Activated T-cell treated with anti-CD3 and anti-CD28 coated beads, Interleukin-2, amount 50 U/mL, for 4 hours (primary cell): ENCODE data around the gene TMEM215. TPM values are rescaled to one million over a fixed set of nuclear protein-coding genes. Genes with fewer than 3 reads are reported as not detected.
"Not testable (repeated sequence)": the region's sequence is repeated elsewhere in the genome, so short reads cannot be mapped to it uniquely, and the experiment has no call there.

ENCODE experiments used
- ATAC-seq, 2 donors: fragments of 200-7000 bp; cut with Tn5 transposase; one replicate each; pipeline ENCODE4 v1.10.0; 2021
- DNase-seq: peaks from one replicate; pipeline ENCODE4 v3.0.0-alpha.2; 2020
- H3K27me3 Mint-ChIP-seq: one replicate; pipeline ENCODE4 v1.8.0; 2021; ENCODE audit warnings: low read depth, mixed read lengths
- H3K36me3 Mint-ChIP-seq: one replicate; pipeline ENCODE4 v1.8.0; 2022; ENCODE audit warnings: mixed read lengths; ENCODE audit not compliant: insufficient read depth
- H3K4me1 Mint-ChIP-seq: one replicate; pipeline ENCODE4 v1.8.0; 2021; ENCODE audit warnings: low read depth, mixed read lengths
- H3K4me3 Mint-ChIP-seq: one replicate; pipeline ENCODE4 v1.8.0; 2021; ENCODE audit warnings: mild to moderate bottlenecking, moderate library complexity, mixed read lengths
- H3K9me3 Mint-ChIP-seq: one replicate; pipeline ENCODE4 v1.8.0; 2021; ENCODE audit warnings: mixed read lengths
- total RNA-seq, 3 donors: library from RNA; stranded (reverse); gene quantifications; one replicate each; pipeline ENCODE4 v1.2.1, GENCODE V29; 2021

TMEM215 gene, protein sequence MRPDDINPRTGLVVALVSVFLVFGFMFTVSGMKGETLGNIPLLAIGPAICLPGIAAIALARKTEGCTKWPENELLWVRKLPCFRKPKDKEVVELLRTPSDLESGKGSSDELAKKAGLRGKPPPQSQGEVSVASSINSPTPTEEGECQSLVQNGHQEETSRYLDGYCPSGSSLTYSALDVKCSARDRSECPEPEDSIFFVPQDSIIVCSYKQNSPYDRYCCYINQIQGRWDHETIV
- not detected for total RNA-seq

DNA sequence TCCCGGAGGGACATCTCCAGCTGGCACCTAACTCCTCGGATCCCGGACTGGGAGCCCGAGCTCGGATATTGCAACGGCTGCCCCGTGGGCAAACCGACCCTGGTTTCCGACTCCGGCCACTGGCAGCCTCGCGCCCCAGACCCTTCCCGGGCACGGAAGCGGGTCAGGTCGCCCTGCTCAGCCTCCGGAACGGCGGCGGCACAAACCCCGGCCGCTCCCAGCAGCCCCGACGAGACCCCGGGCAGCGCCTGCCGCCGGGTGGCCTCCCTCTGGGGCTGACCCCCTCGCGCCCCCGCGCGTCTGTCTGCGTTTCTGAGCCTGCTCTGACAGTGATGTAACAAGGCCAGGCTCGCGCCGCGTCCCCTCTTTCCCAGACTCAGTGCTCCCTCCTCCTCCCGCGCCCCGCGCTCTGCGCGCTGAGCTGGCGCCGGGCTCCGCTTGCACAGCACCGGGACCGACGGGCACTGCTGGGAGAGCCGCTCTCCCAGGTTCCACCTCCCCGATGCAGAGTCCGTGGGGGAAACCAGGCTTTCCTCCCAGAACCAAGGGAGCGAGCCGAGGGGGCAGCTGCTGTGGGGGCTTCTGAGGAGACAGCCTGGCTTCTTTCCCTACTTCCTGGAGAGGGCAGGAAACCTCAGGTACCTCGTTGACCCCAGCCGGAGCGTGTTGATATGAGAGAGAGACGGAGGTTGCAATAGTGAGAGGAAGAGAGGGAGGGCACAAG, at the start of gene TMEM215:
TSS of gene TMEM215 (plus strand) at position 373 of the 724 bp plus-strand sequence. CDS start 644 bp downstream, outside the sequence.
- Mint-ChIP-seq H3K27me3 (peaks cover 52% of the 10 kb centered on the region), H3K36me3 (no peaks in the 10 kb centered on the region), H3K4me1 (no peaks in the 10 kb centered on the region), H3K4me3 (no peak within 1 kb of the TSS), H3K9me3 (no peaks in the 10 kb centered on the region)
- DNase-seq (no peak), ATAC-seq (no peak)

DNA sequence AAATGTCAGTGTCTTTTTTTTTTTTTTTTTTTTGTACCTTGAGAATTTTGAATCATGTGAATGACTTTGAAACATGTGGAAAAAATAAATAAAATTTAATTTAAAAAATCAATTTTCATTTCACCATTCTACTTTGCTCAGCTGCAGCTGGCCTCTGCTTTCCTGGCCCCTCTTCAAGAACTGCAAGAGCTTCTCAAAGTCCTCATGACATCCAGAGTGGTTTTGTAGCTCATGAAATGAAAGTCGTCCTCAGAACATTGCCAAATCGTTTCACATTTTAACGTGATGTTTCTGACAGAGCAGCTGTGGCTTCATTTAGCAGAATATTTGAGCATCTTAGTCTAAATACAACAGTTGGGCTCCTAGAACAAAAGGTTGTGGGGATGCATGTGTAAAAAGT, 47.9 kb upstream of the TMEM215 start:
- H3K9me3 Mint-ChIP-seq = no peaks in the 10 kb centered on the region
- H3K36me3 Mint-ChIP-seq = no peaks in the 10 kb centered on the region
- H3K4me1 Mint-ChIP-seq = no peaks in the 10 kb centered on the region
- H3K4me3 Mint-ChIP-seq = no peak overlapping the region
- ATAC-seq (no peak), DNase-seq (no peak)
- H3K27me3 Mint-ChIP-seq = no peaks in the 10 kb centered on the region

DNA sequence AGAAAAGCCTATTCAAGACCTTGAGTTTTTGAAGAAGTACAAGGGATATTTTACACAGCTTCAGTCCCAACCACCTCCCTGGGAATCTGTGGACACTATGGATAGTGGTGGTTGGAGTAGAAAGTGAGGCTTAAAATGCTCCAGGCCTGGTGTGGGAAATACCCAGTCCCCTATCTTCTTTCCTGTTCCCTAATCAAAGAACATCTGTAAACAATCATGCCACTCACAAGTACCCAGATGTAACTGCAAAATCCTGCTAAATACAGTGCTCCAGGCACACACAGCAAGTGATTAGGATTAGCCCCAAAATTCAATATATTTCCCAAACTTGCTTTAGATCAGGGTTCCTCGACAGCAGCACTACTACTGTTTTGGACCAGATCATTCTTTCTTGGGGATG, 46.0 kb upstream of the TMEM215 start:
- DNase-seq (no peak), ATAC-seq (no peak)
- Mint-ChIP-seq H3K27me3 (no peaks in the 10 kb centered on the region), H3K9me3 (no peaks in the 10 kb centered on the region), H3K4me1 (no peaks in the 10 kb centered on the region), H3K4me3 (no peak overlapping the region), H3K36me3 (no peaks in the 10 kb centered on the region)

DNA sequence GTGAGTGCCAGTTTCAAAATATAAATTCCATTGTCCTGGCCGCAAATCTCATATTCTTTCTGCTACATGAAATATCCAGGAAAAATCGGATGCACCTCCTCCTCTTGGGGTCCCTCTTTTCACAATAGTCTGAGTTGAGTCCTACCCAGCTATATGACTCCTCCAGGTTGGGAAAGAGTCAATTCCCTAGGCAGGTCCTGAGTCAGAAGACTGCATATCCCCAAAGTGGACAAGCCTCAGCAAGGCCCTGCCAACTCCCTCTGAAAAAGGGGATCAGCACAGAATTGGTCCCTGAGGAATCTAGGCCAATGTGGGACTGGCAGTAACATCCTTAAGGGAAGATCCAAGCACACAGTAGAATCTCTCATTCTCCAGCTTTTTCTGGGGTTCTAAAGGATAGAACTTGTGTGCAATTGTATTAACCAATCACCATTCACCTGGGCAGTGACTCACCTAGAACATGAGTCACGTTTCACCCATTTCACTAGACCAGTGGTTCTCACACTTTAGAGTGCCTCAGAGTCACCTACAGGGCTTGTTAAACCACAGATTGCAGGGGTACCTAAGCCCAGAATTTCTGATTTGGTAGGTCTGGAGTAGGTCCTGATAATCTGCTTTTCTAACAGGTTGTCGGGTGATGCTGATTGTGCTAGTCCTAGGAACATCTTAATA, 44.7 kb upstream of the TMEM215 start:
- Mint-ChIP-seq H3K4me1 (no peaks in the 10 kb centered on the region), H3K27me3 (peaks cover 2% of the 10 kb centered on the region), H3K36me3 (no peaks in the 10 kb centered on the region), H3K4me3 (no peak overlapping the region), H3K9me3 (peaks cover 5% of the 10 kb centered on the region)
- no peak for ATAC-seq
- DNase-seq = no peak

DNA sequence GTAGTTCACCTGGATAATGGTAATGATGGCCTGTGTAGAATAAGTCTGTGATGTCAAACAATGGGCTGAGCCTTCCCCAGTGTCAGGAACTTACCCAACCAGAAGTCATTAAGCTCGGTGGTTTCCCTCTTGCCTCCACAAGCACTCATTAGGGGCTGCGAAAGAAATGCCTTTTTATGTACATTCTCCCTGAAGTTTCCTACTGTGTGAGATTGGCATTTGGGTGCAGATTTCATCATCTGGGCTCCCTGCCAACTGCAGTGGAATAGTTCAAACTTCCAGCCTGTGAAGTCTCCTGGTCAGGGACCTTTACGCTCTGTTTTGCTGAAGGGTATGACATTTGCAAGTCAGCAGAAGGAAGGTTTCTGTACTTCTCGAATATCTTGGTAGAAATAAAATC, 41.6 kb upstream of the TMEM215 start:
- Mint-ChIP-seq H3K27me3 (peaks cover 2% of the 10 kb centered on the region), H3K36me3 (no peaks in the 10 kb centered on the region), H3K4me3 (no peak overlapping the region), H3K4me1 (no peaks in the 10 kb centered on the region), H3K9me3 (peaks cover 5% of the 10 kb centered on the region)
- ATAC-seq (no peak), DNase-seq (no peak)

DNA sequence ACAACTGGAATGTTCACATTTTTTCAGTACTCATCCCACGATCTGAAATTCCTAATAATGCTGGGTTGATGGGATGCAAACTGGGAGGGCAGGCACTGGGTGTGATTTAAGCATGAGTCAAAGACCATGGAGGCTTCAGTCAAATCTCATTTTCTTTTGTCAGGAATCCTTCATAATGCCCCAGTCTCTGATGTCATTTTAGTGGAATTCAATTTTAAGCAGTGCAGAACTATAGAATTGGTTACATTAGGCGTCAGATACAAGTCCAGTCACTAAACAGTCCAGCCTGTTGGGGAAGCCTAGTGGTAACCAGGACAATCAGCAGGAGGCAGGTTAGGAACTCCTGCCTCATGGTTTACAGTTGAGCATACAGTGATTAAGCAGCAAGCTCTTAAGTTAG, 41.0 kb upstream of the TMEM215 start:
- ATAC-seq (no peak), DNase-seq (no peak)
- Mint-ChIP-seq H3K36me3 (no peaks in the 10 kb centered on the region), H3K4me3 (no peak overlapping the region), H3K9me3 (peaks cover 5% of the 10 kb centered on the region), H3K27me3 (peaks cover 2% of the 10 kb centered on the region), H3K4me1 (no peaks in the 10 kb centered on the region)

DNA sequence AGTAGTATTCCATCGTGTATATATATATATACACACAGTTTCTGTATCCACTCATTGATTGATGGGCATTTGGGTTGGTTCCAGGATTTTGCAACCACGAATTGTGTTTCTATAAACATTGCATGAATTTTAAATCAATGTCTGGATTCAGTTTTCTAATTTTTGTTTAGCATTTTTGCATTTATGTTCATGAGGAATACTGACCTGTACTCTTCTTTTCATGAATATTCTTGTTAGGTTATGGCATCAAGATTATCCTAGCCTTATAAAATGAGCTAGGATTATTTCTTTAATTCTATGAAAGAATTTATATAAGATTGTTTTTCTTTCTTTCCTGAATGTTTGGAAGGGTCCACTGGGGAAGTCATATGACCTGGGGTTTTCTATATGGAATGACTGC, 35.3 kb upstream of the TMEM215 start:
- H3K36me3 Mint-ChIP-seq = no peaks in the 10 kb centered on the region
- no peaks in the 10 kb centered on the region for H3K4me1 Mint-ChIP-seq
- peaks cover 5% of the 10 kb centered on the region for H3K9me3 Mint-ChIP-seq
- ATAC-seq = no peak
- DNase-seq = no peak
- peaks cover 5% of the 10 kb centered on the region for H3K27me3 Mint-ChIP-seq
- no peak overlapping the region for H3K4me3 Mint-ChIP-seq

DNA sequence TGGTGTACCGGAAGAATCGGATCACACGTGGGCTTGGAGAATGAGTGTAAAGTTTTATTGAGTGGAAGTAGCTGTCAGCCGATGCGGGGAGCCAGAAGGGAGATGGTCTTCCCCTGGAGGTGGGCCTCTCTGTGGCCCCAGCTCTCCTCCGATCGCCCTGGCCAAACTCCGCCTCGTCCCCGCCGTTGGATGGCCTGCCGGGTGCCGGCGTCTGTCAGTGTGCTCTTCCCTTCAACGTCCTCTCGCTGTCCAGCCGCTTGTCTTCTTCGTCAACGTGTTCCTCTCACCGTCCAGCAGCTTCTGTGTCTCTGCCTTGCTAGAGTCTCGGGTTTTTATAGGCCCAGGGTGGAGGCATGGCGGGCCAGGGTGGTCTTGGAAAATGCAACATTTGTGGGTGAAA, 27.6 kb upstream of the TMEM215 start:
- no peak overlapping the region for H3K4me3 Mint-ChIP-seq
- H3K36me3 Mint-ChIP-seq = no peaks in the 10 kb centered on the region
- H3K27me3 Mint-ChIP-seq = peaks cover 2% of the 10 kb centered on the region
- DNase-seq (no peak), ATAC-seq (no peak)
- H3K4me1 Mint-ChIP-seq = no peaks in the 10 kb centered on the region
- H3K9me3 Mint-ChIP-seq = no peaks in the 10 kb centered on the region

DNA sequence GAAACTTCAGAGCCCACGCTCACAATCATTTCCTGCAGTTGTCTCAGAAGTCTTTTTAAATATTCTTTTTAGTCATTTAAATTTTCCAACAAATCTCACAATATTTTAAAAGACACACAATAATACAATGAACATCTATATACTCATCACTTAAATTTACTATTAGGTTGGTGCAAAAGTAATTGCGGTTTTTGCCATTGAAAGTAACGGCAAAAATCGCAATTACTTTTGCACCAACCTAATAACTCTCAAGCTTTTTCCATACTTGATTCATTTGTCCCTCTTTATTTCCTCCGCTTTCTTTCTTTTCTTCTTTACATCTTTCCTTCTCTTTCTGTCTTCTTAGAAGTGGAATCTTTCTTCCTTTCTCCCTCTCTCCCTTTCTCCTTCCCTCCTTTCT, 19.2 kb upstream of the TMEM215 start:
- Mint-ChIP-seq H3K4me3 (no peak overlapping the region), H3K36me3 (no peaks in the 10 kb centered on the region), H3K9me3 (no peaks in the 10 kb centered on the region), H3K4me1 (no peaks in the 10 kb centered on the region), H3K27me3 (peaks cover 6% of the 10 kb centered on the region)
- ATAC-seq (no peak), DNase-seq (no peak)

DNA sequence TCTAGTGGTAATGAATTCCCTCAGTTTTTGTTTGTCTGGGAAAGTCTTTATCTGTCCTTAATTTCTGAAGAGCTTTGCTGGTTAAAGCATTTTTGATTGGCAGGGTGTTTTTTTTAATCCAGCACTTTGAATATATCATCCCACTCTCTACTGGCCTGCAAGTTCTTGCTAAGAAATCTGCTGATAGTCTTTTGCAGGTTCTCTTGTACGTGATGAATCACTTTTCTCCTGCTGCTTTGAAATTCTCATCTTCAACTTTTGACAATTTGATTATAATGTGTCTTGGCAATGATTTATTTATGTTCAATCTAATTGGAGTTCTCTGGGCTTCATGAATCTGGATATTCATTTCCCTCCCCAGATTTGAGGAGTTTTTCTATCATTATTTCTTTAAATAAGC, 8.1 kb upstream of the TMEM215 start:
- ATAC-seq (no peak), DNase-seq (no peak)
- H3K36me3 Mint-ChIP-seq = no peaks in the 10 kb centered on the region
- peaks cover 30% of the 10 kb centered on the region for H3K9me3 Mint-ChIP-seq
- H3K4me1 Mint-ChIP-seq = no peaks in the 10 kb centered on the region
- peaks cover 16% of the 10 kb centered on the region for H3K27me3 Mint-ChIP-seq
- no peak overlapping the region for H3K4me3 Mint-ChIP-seq

DNA sequence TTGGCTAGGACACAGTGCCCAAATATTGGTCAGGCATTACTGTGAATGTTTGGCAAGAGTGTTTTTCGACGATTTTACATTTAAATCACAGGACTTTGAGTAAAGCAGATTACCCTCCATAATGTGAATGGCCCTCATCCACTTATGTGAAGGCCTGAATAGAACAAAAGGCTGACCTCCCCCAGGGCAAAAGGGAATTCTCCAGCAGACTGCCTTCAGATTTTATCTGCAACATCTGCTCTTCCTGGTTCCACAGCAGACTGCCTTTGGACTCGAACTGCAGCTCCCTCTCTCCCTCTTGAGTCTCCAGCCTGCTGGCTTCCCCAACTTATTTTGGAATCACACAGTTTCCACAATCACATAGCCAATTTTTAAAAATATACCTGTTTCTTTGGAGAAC, 7.1 kb upstream of the TMEM215 start:
- H3K27me3 Mint-ChIP-seq = peaks cover 24% of the 10 kb centered on the region
- DNase-seq = no peak
- H3K4me1 Mint-ChIP-seq = no peaks in the 10 kb centered on the region
- ATAC-seq = no peak
- peaks cover 30% of the 10 kb centered on the region for H3K9me3 Mint-ChIP-seq
- H3K36me3 Mint-ChIP-seq = no peaks in the 10 kb centered on the region
- H3K4me3 Mint-ChIP-seq = no peak overlapping the region

DNA sequence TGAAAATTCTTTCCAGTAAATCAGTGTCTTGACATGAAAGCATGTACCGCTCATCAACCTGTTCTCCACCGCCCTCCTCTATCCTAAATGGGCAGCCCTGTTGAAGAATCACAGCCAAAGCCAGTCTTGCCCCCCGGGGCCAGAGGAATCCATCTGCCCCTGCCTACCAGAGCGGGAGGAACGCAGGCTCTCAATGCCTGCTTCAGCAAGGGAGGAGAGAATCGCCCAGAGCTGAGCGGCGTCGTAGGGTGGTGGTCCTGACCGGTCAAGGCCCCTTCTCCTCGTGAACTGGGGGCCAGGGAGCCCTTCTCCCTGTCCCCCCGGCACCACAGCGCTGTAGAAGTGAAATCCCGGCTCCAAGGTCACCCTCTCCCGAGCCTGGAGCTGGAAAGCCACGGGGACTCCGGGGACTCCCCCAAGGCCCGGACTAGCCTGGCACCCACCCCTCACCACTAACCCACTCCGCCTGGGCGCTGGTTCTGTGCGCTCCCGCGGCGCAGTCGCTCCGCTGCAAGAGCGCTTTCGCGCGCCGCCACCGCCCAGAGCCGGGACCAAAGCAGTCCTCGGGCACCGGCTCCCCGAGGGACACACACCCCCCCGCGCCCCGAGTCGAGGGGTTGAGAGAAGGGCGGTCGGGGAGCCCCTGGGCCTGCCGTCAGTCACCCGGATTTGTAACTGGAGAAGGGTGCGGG, 718 bp upstream of the TMEM215 start:
- no peak for ATAC-seq
- Mint-ChIP-seq H3K4me1 (no peaks in the 10 kb centered on the region), H3K27me3 (peaks cover 53% of the 10 kb centered on the region), H3K36me3 (no peaks in the 10 kb centered on the region), H3K9me3 (peaks cover 3% of the 10 kb centered on the region), H3K4me3 (no peak overlapping the region)
- no peak for DNase-seq

DNA sequence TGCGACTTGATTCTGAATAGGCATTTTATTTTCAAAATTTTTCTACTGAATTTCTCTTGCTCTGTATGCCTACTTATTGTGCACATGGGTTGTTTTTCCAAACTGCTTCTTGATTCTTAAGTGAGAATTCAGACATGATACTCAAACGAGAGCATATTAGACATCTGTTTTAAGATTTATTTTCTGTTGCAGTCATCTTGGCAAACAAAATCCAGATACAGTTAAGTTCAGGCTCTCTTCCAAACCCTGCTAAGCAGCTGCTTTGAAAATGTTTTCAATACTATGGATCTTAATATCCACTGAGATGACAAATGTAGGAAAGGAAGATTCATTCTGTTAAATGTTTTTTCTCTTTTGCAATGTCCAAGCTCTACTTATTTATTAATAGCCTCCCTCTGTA, 4.5 kb downstream of the TMEM215 start:
- Mint-ChIP-seq H3K27me3 (peaks cover 31% of the 10 kb centered on the region), H3K4me3 (no peak overlapping the region), H3K36me3 (no peaks in the 10 kb centered on the region), H3K9me3 (no peaks in the 10 kb centered on the region), H3K4me1 (no peaks in the 10 kb centered on the region)
- no peak for ATAC-seq
- no peak for DNase-seq

DNA sequence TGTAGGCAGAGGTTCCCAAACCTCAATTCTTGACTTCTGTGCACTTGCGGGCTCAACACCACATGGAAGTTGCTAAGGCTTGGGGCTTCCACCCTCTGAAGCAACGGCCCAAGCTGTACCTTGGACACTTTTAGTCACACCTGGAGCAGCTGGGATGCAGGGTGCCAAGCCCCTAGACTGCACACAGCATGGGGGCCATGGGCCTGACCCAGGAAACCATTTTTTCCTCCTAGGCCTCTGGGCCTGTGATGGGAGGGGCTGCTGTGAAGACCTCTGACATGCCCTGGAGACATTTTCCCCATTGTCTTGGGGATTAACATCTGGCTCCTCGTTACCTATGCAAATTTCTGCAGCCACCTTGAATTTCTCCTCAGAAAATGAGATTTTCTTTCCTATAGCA, 12.7 kb downstream of the TMEM215 start:
- ATAC-seq, H3K4me3 Mint-ChIP-seq, H3K36me3 Mint-ChIP-seq, H3K4me1 Mint-ChIP-seq, DNase-seq, H3K27me3 Mint-ChIP-seq: not testable (repeated sequence)
- H3K9me3 Mint-ChIP-seq = peaks cover 15% of the 10 kb centered on the region
